Heart left ventricle (tissue), 13 donors: Measurements from ENCODE around the gene SNX3.

ENCODE experiments used
- CTCF ChIP-seq, 12 donors: fragments of 200-600 bp; sonication (generic) in 4 of 12; IDR thresholded peaks; one replicate each; pipeline versions ENCODE4 v1.5.0 to v1.8.0; 2018 to 2022; ENCODE audit warnings: antibody characterized with exemption in 12 of 12, mild to moderate bottlenecking in 5 of 12
- POLR2A ChIP-seq, 2 donors: fragments of 450-650 bp; IDR thresholded peaks; one replicate each; pipeline ENCODE4 v1.6.1; 2017; ENCODE audit warnings: antibody characterized with exemption in 2 of 2, mild to moderate bottlenecking in 2 of 2, moderate library complexity in 2 of 2
- donor health status: ischemic (EF 13 %, LVEDD 7.1; RV severe dilation, severe dysfunction).
- donor health status: DM: no; HTN: yes; CAD: no.
- donor health status: DM: no; HTN: no; CAD: no.
- donor health status: ischemic (EF 25% LVEDD 6.9; RV normal size, moderate dysfunction).
- donor health status: ischemic (EF 25% LVEDD 5.7; RV mildly dilated, moderate dysfunction).
- donor health status: ischemic (EF 35%, LVEDD 5.7; RV mildly dilated, moderate dysfunction).
- donor health status: nonischemic (EF 11% LVEDD 7.7; RV severe dilation, severe dysfunction).
- donor health status: DM: yes; HTN: yes; CAD: no.
- donor health status: PGD.
- donor health status: ischemic (EF 29% LVEDD 5.4; RV normal size, mild dysfunction).
- donor health status: nonischemic (EF 23%, LVEDD 6.1; RV moderate dilation, normal function).

- TF ChIP-seq POLR2A (IDR thresholded peaks at IDR 0.05) (no peak), CTCF (IDR thresholded peaks at IDR 0.05) (no peak)
These were observed 51.1 kb downstream of the SNX3 start for GRCh38 chr6:108209738-108210137.
